Panc1 (cell line): Measurements from ENCODE around the gene DNAH6.

Experiments used
- SIN3A ChIP-seq: IDR thresholded peaks from 2 replicates; pipeline ENCODE4 v1.6.1; 2012; ENCODE audit warnings: low read depth, mild to moderate bottlenecking, low read length, moderate library complexity, borderline replicate concordance; ENCODE audit not compliant: insufficient read depth
- TF ChIP-seq, protein P1 (sequence below): fragments of 450-650 bp; IDR thresholded peaks from 2 replicates; pipeline ENCODE4 v1.5.1; 2017; ENCODE audit warnings: mild to moderate bottlenecking

DNA sequence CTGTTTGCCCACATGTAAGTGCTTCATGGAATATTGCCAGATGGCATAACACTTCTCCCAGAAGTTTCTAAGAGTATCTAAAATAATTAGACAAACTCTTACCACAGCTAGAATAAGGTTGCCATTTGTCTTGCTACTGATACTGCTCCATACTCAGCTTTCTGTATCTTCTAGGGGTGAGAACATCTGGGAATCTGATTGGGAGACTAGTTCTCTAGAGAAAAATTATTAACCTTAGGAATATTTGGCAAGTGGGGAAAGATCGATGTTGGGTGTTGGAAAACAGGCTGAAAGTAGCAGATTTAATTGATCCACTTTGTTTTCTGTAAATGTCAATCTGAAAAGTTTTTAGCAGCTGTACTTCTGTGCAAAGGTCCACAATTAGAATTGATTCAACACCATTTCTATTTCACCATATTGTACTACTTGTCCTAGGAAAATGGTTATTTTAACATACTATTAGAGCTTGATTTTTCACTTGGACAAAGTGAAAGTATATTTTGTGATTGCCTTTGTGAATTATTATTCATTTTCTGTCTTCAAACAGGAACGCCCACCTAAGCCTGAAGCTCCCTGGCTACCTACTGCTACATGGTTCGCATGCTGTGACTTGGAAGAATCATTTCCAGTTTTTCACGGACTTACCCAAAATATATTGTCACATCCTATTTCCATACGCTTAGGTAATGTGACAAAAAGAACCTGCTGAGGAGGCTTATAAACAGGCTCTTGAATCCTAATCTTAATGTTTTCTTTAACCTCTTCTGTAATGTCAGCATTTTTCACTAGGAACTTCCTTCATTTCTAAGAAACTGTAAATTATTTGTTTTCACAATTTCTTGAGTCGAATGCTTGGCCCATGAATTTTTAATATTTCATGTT lies 216.8 kb downstream of the DNAH6 start:
- no peak for TF ChIP-seq SIN3A
- TF ChIP-seq, protein P1, sequence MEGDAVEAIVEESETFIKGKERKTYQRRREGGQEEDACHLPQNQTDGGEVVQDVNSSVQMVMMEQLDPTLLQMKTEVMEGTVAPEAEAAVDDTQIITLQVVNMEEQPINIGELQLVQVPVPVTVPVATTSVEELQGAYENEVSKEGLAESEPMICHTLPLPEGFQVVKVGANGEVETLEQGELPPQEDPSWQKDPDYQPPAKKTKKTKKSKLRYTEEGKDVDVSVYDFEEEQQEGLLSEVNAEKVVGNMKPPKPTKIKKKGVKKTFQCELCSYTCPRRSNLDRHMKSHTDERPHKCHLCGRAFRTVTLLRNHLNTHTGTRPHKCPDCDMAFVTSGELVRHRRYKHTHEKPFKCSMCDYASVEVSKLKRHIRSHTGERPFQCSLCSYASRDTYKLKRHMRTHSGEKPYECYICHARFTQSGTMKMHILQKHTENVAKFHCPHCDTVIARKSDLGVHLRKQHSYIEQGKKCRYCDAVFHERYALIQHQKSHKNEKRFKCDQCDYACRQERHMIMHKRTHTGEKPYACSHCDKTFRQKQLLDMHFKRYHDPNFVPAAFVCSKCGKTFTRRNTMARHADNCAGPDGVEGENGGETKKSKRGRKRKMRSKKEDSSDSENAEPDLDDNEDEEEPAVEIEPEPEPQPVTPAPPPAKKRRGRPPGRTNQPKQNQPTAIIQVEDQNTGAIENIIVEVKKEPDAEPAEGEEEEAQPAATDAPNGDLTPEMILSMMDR, result no peak
